ENCODE measurements around the gene MECR.
A peak's percentile ranks its signal among the peaks of the same experiment; 100 is the strongest.

Gene MECR, protein sequence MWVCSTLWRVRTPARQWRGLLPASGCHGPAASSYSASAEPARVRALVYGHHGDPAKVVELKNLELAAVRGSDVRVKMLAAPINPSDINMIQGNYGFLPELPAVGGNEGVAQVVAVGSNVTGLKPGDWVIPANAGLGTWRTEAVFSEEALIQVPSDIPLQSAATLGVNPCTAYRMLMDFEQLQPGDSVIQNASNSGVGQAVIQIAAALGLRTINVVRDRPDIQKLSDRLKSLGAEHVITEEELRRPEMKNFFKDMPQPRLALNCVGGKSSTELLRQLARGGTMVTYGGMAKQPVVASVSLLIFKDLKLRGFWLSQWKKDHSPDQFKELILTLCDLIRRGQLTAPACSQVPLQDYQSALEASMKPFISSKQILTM

DNA sequence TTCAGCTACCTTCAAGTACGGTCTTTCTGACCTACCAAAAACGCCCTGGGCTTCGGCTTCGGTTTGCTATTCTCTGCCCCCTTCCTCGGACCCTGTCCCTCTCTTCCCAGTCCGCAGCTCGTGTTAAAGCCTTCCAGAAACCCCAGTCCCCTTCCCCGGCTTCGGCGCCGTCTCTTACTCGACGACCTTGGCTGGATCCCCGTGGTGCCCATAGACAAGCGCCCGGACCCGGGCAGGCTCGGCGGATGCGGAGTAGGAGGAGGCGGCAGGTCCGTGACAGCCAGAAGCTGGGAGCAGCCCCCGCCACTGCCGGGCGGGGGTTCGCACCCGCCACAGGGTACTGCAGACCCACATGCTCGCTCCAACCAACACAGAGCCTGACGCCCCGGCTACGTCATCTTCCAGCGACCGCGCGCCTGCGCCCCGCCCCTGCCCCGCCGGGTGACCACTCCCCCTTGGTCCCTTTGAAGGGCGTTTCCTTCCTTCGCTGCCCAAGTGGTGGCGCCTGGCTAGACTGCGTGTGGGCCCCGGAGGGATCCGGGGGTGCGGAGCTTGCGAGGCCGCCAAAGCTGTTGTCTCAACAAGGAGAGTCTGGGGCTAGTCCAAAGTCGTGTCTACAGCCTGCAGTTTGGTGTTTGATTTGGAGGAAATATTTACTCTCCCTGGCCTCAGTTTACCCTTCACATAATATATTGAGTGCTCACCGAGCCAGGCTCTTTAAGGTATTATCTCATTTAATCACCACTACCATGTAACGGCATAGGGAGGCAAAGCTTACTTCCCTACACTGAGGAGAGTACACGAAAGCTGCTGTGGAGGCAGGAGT, at the start of gene MECR:
TSS of gene MECR (minus strand) at position 382 of the 826 bp plus-strand sequence. CDS start at position 354, 28 bp downstream.
- DNase-seq (ENCODE audit: low read depth in 3 of 3) = peak; percentile 92

DNA sequence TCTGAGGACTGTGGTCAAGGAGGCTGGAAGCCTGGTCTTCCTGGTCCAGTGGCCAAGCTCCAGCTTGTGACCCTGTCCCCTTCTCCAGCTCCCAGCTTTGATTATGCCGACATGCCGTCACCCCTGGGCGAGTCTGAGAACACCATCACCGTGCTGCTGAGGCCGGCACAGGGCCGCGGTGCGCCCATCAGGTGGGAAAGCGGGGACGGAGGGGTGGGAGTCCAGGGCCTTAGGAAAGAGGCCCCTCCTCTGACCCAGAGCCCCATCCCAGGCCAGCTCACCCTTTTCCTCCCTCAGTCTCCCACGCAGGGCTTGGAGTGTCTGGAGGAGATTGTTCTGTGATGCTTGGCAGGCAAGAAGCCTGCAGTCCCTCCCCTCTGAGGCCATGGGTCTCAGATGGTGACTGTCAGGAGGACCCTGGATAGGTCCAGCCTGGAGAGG, 49.2 kb upstream of the MECR start:
- no peak for DNase-seq (ENCODE audit: low read depth in 3 of 3)

DNA sequence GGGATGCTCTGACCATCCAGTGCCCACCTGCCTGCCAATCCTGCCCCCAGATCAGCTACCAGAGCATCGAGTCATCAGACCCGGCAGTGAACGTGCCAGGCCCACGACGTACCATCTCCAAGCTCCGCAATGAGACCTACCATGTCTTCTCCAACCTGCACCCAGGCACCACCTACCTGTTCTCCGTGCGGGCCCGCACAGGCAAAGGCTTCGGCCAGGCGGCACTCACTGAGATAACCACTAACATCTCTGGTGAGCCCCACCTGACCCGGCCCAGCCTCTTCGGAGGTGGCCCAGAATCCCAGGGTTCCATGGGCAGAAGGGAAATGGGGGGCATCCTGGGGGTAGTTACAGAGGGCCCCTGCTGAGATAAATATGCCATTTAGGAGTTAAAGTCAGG, 48.7 kb upstream of the MECR start:
- no peak for DNase-seq (ENCODE audit: low read depth in 3 of 3)

DNA sequence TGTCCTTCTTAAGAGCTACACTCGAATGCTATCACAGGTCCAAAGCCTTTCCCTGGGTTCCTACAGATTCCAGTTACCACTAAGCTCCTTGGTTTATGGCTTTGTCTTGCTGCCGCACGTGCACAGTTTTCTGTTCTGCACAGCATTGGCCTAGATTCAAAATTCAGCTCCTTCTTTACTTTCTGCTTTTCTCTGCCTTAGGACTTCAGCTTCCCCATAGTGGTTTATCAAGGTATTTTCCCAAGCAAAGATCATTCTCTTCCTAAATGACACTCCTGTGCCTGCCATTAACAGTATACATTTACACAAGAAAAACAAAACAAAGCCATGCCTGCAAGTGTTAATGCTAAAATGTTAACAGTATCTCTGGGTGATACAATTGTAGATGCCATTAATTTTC, 47.4 kb upstream of the MECR start:
- no peak for DNase-seq (ENCODE audit: low read depth in 3 of 3)

DNA sequence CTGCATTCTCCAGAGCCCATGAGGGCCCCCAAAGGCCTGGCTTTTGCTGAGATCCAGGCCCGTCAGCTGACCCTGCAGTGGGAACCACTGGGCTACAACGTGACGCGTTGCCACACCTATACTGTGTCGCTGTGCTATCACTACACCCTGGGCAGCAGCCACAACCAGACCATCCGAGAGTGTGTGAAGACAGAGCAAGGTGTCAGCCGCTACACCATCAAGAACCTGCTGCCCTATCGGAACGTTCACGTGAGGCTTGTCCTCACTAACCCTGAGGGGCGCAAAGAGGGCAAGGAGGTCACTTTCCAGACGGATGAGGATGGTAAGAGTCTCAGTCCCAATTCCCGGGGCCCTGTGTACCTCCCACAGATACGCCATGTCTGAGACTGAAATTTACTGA, 44.7 kb upstream of the MECR start:
- DNase-seq (ENCODE audit: low read depth in 3 of 3) = no peak

DNA sequence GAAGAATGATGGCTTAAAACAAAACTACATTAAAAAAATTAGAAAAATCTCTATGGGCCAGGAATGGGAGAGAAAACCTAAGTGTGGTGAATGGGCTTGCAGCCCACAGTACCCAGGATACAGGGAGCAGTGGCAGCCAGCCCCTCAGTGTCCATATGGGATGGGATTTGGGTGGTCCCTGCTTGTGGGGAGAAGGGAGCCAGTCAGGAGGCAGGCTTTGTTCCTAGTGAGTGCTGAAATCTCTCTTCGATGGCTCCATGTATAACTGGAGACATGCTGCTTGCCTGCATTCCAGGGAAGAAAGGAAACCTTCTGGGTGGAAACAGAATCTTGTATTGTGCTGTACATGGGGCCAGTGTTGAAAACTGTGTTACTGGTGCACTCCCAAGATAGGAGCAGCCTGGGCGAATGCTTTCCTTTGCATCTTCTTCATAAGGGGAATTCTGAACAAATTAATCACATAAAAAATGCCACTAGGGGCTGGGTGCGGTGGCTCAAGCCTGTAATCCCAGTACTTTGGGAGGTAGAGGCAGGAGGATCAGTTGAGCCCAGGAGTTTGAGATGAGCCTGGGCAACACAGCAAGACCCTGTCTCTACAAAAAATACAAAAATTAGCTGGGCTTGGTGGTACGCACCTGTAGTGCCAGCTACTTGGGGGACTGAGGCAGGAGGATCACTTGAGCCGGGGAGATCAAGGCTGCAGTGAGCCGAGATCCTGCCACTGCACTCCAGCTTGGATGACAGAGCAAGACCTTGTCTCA, 41.6 kb upstream of the MECR start:
- DNase-seq (ENCODE audit: low read depth in 3 of 3) = no peak

DNA sequence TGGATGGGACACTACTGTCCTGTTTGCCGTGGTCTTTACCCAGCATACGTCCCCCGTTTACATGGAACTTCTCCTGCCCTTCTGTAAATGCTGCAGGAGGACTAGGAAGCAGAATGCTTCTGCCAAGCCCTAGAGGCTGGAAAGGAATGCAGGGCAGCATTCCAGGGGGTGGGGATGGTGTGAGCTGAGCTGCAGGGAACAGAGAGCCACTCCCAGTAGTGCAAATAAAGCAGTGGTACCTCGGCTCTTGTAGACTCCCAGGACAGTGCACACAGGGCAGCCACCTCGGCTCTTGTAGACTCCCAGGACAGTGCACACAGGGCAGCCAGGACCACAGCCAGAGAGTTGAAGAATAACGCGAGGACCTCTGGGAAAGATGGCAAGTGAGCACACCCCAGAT, 41.0 kb upstream of the MECR start:
- DNase-seq (ENCODE audit: low read depth in 3 of 3) = no peak

DNA sequence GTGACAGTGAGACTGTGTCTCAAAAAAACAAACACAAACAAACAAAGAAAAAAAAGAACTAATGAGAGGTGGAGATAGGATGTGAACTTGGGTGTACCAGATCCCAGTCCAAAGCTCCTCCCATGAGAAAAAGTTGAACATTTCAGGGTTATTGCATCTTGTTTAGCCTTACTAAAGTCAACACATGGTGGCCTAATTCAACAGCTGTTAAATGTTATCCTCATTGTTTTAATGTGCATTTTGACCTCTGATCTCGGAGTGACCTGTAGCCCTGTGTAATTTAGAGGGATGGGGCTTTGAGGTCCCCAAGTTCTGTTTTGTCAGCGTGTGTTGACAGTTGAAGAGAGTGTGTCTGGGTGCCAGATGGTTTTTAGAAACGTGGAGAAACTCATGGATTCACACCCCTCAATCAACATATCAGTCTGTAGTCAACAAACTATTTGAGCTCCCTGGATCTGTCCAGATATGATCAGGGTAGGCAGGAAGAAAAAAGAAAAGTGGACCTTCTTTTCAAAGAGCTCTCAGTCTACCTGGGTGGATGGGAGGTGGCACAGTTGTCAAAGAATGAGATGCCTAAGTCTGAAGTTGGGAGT, 40.3 kb upstream of the MECR start:
- DNase-seq (ENCODE audit: low read depth in 3 of 3) = no peak

DNA sequence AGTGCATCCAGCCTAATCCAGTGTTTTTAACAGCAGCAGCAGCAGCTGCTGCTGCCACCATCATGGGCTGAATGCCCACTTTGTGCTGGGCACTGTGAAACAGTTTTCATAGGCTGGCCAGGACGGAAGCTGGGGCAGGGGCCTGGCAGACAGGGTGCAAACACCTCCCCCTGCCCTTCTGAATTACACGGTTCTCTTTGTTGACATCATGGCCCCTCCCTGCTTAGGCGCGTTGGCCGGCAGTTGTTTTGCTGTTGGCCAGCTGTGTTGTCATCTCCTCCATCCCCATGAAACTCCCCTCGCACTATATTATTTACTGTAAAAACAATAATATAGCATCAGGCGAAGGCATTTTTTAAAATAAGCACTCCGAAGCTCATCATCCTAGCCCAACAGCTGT, 38.6 kb upstream of the MECR start:
- DNase-seq (ENCODE audit: low read depth in 3 of 3) = no peak

DNA sequence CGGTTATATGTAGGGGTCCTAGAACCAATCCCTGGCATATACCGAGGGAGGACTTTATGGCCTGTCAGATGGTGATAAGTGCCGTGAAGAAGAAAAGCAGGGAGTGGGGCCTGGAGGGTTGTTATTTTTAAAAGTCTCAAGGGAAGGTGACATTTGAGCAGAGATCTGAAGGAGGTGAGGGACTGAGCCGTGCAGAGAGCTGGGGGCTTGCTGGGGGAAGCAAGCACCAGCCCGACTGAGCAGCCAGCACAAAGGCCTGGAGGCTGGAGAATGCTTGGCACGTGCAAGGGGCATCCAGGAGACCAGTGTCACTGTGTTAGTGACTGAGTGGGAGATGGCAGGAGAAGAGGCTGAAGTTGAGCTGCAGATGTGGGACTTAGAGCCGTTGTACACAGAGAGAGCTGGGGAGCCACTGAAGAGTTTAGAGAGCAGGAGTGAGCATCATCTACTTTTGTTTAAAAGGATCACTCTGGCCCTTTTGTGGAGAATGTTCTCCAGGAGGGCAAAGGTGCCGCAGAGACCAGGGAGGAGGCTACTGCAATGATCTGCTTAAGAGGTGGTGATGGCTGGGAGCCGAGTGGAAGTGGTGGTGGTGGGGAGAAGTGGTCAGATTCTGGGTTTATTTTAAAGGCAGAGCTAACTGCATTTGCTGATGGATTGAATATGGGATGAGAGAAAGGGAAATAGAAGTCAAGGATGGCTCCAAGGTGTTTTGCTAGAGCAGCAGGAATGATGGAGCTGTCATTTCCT, 36.8 kb upstream of the MECR start:
- no peak for DNase-seq (ENCODE audit: low read depth in 3 of 3)

DNA sequence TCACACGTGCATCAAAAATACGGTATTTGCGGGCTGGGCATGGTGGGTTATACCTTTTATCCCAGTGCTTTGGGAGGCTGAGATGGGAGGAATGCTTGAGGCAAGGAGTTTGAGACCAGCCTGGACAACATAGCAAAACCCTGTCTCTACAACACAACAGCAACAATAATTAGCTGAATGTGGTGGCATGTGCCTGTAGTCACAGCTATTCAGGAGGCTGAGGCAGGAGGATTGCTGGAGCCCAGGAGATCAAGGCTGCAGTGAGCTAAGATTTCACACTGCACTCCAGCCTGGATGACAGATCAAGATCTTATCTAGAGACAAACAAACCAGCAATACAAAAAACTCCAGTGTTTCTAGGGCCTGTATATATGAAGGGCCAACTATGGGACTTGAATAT, 36.2 kb upstream of the MECR start:
- DNase-seq (ENCODE audit: low read depth in 3 of 3) = no peak

DNA sequence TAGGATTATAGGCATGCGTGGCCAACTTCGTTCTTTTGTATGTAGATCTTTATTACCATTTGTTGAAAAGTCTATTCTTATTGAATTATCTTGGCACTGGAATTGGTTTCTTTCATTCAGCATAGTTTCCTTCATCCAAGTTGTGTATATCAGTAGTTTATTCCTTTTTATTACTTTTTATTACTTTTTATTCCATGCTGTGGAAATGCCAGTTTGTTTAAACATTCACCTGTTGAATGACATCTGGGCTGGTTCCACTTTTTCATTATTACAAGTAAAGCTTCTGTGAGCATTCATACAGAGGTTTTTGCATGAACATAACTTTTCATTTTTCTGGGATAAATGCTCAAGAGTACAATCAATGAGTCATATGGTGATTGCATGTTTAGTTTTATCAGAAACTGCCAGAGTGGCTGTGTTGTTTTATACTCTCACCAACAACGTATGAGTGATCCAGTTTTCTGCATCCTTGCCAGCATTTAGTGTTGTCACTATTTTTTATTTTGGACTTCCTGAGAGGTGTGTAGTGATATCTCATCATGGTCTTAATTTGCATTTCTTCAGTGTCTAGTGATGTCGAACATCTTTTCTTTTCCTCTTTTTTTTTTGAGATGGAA, 34.1 kb upstream of the MECR start:
- no peak for DNase-seq (ENCODE audit: low read depth in 3 of 3)

DNA sequence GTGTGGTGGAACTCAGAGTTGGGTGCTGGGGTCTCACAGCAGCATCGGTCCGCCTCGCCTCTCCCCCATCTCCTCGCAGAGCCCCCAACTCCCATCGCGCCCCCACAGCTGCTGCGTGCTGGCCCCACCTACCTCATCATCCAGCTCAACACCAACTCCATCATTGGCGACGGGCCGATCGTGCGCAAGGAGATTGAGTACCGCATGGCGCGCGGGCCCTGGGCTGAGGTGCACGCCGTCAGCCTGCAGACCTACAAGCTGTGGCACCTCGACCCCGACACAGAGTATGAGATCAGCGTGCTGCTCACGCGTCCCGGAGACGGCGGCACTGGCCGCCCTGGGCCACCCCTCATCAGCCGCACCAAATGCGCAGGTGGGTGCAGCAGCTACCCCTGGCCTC, 29.8 kb upstream of the MECR start:
- no peak for DNase-seq (ENCODE audit: low read depth in 3 of 3)

DNA sequence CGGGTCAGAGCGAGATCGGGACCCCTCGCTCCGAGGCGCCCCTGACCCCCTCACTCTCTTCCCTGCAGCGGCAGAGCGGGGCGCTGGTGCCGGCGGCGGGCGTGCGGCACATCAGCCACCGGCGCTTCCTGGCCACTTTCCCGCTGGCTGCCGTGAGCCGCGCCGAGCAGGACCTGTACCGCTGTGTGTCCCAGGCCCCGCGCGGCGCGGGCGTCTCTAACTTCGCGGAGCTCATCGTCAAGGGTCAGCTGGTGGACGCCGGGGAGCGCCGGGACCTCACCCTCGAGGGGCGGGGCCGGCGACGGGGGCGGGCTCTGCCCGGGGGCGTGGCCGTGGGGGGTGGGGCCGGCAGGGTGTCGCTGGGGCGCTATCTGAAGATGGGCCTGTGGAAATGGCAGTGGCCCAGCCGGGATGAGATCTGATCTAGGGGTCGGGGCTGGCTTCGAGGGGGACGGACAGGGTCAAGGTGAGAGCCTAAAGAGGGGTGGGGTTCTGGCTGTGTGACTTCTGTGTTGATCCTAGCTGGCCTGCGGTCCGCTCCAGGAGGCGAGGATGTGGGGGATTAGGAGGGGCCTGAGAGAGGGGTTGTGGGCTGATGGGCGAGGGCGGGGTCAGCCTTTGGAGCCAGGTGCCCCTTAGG, 29.2 kb upstream of the MECR start:
- no peak for DNase-seq (ENCODE audit: low read depth in 3 of 3)

DNA sequence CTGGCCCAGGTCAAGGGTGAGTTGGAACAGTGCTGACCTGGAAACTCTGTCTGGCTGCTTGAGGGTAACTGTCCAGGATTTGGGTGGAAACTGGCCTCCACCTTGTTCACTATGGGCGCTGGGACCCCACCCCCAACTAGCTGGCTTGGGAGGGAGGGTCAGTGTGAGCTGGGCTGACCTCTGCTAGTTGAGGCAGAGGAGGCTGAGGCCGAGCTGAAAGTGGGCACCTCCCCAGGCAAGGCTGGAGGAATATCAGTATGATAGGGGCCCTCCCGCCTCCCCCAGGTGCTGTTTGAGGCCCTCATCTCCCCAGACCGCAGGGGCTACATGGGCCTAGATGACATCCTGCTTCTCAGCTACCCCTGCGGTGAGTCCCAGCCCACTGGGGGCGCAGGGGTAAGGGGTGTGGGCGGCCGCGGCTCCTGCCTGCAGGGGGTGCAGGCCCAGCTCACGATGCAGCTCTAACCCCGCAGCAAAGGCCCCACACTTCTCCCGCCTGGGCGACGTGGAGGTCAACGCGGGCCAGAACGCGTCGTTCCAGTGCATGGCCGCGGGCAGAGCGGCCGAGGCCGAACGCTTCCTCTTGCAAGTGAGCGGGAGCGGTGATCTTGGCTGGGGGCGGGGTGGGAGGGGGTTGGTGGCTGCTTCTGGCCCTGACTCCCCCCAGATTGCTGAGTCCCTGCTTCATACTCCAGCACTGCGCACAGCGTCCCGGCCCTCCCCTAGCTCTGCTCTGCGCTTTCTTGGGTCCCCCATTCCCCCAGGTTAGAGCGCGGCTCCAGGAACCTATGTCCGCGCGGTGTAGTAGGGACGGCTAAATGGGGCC, 28.5 kb upstream of the MECR start:
- DNase-seq (ENCODE audit: low read depth in 3 of 3) = no peak

DNA sequence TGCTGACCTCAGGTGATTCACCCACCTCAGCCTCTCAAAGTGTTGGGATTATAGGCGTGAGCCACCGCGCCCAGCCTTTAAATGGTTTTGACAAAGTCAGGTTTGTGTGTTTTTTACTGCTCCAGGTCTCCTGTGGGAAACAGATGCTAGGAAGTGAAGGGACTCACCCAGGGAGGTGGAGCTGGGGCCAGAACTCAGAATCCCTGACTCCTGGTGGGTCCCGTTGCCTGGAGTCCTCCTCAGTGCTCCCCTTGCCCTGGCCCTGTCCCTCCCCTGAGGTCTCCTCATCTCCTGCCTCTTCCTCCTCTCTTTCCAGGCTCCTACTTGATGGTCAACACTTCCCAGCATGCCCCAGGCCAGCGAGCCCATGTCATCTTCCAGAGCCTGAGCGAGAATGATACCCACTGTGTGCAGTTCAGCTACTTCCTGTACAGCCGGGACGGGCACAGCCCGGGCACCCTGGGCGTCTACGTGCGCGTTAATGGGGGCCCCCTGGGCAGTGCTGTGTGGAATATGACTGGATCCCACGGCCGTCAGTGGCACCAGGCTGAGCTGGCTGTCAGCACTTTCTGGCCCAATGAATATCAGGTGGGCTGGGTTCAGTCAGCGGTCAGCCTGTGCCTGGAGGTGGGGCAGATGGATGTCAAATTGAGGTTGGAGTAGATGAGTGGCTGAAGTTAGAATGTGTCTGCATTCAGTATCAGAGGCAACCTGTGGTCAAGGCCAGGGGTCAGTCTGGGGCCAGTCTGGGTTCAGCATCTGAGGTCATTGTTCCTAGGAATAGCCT, 27.6 kb upstream of the MECR start:
- no peak for DNase-seq (ENCODE audit: low read depth in 3 of 3)

DNA sequence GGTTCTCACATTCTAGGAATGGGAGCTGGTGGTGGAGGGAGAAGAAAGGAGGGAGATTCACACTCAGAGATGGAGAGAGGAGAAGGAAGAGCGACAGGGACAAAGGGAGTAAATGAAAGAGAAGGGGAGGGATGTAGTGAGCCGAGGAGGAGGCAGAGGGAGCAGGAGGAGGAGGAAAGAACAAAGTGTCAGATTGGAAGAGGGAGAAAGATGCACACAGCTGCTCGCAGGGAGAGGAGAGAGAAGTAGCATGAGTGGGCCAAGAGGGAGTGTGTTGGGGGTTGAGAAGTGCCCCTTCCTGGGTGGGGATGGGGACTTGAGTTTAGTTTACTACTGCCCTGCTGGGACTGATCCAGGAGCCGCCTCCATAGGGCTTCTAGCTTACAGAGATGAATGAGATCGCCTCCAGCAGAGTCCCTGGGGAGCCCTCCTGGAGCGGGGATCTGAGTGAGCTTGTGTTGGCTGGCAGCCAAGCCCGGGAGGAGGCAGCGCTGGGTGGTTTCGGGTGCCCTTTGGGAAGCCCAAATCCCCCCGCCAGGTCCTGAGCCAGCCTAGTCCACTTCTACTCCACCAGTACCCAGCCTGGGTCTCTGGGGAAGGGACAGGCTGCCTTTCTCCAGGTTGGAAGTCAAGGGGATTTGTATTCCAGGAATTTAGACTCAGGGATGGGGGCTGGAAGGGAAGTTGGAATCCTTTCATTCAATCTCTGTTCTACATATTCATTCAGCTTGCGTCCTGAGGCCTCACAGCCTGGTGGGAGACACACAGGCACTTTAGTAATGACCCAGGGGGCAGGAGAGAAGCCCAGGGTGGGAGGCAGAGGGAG, 26.5 kb upstream of the MECR start:
- DNase-seq (ENCODE audit: low read depth in 3 of 3) = no peak

DNA sequence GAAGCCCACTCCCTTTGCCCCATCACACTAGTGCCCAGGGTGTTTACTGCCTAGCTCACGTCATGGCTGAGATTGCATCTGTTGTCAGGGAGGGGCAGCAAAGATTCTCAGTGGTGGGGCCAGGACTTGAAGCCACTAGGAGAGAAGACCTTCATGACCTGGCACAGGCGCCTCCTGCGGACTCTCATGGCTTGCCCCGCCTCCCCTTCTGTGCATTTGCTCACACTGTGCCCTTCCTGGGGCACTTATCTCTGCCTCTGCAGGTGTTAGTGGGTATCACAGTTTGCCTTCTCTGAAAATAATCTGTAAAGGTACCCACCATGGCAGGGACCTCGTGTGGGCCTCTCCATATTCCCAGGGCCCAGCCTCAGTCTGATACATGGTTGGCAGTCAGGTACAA, 25.7 kb upstream of the MECR start:
- no peak for DNase-seq (ENCODE audit: low read depth in 3 of 3)

Data from stimulated activated CD4-positive, alpha-beta T cell treated with anti-CD3 and anti-CD28 coated beads, TNF-alpha, amount 100 ng/mL, for 48 hours (primary cell).